Renal cortex interstitium (tissue), 11 donors: ENCODE results near the gene TPSG1. TPM values are rescaled to one million over a fixed set of nuclear protein-coding genes. Genes with fewer than 3 reads are reported as not detected.
A peak's percentile ranks its signal among the peaks of the same experiment; 100 is the strongest.
"Not testable (repeated sequence)": the region's sequence is repeated elsewhere in the genome, so short reads cannot be mapped to it uniquely, and the experiment has no call there.

Source experiments
- DNase-seq, 11 donors: peaks; one replicate each; pipeline ENCODE4 v3.0.0-alpha.2; 2013; ENCODE audit warnings: low read depth in 9 of 11, low spot score in 4 of 11; ENCODE audit errors: extremely low read depth in 1 of 11
- polyA plus RNA-seq, 3 donors: library from polyadenylated mRNA; unstranded; fragments of 120-200 nt; gene quantifications; one replicate each; pipeline ENCODE4 v1.2.1, GENCODE V29; 2013; ENCODE audit not compliant: insufficient read length in 3 of 3

TPSG1 gene
- polyA plus RNA-seq, 3 donors, result 1.1 to 1.7 (median 1.1) TPM

GRCh38 chr16:1204933-1205332 is 20.1 kb downstream of the TPSG1 start:
- DNase-seq, result no peak

GRCh38 chr16:1202274-1202673 is 22.8 kb downstream of the TPSG1 start:
- no peak for DNase-seq

GRCh38 chr16:1201444-1201843 is 23.6 kb downstream of the TPSG1 start:
- DNase-seq, result no peak

GRCh38 chr16:1200014-1200627 is 24.9 kb downstream of the TPSG1 start:
- no peak for DNase-seq

GRCh38 chr16:1199347-1200013 is 25.6 kb downstream of the TPSG1 start:
- DNase-seq, result no peak

- DNase-seq, result not testable (repeated sequence)
These were observed 26.3 kb downstream of the TPSG1 start for GRCh38 chr16:1198671-1199346.

GRCh38 chr16:1198194-1198593 is 26.9 kb downstream of the TPSG1 start:
- DNase-seq, result no peak

- no peak for DNase-seq
These were observed 27.7 kb downstream of the TPSG1 start for GRCh38 chr16:1197237-1197866.

- DNase-seq, result no peak
These were observed 28.6 kb downstream of the TPSG1 start for GRCh38 chr16:1196494-1196893.

GRCh38 chr16:1195393-1195666 is 29.7 kb downstream of the TPSG1 start:
- no peak for DNase-seq

- DNase-seq, result no peak
These were observed 30.2 kb downstream of the TPSG1 start for GRCh38 chr16:1194665-1195392.

- DNase-seq, result no peak
These were observed 31.1 kb downstream of the TPSG1 start for GRCh38 chr16:1193825-1194581.

- no peak for DNase-seq
These were observed 31.8 kb downstream of the TPSG1 start for GRCh38 chr16:1193143-1193824.

- no peak for DNase-seq
These were observed 32.5 kb downstream of the TPSG1 start for GRCh38 chr16:1192384-1193073.

GRCh38 chr16:1190789-1191188 is 34.3 kb downstream of the TPSG1 start:
- not testable (repeated sequence) for DNase-seq

GRCh38 chr16:1189455-1189854 is 35.6 kb downstream of the TPSG1 start:
- no peak for DNase-seq

- DNase-seq, result peak in 5 of 11 donors; percentile 65 to 74 (median 68)
These were observed 36.5 kb downstream of the TPSG1 start for GRCh38 chr16:1188432-1189189.
